DND-41 (cell line): ENCODE data around the gene PLA2G15.
A peak's percentile ranks its signal among the peaks of the same experiment; 100 is the strongest.

Experiments
- ATAC-seq: fragments of 200-7000 bp; cut with Tn5 transposase; 3 replicates; pipeline ENCODE4 v1.9.1; 2021; ENCODE audit warnings: low read depth; ENCODE audit not compliant: insufficient read depth
- DNase-seq: peaks from one replicate; pipeline ENCODE4 v3.0.0-alpha.2; 2020
- H2AFZ ChIP-seq: 2 replicates; pipeline ENCODE4 v1.6.0; 2012; ENCODE audit warnings: low read depth, low read length
- H3K27ac ChIP-seq: 2 replicates; pipeline ENCODE4 v1.5.1; 2012; ENCODE audit warnings: low read length, inconsistent platforms
- H3K27me3 ChIP-seq: fragments of 200-600 bp; sonication (generic); 2 replicates; pipeline ENCODE4 v1.6.0; 2012; ENCODE audit warnings: low read length, mild to moderate bottlenecking, inconsistent platforms; ENCODE audit not compliant: insufficient read depth, poor library complexity
- H3K36me3 ChIP-seq: 2 replicates; pipeline ENCODE4 v1.5.1; 2012; ENCODE audit warnings: low read length, inconsistent platforms; ENCODE audit not compliant: insufficient read depth
- H3K4me1 ChIP-seq: 2 replicates; pipeline ENCODE4 v1.5.1; 2012; ENCODE audit warnings: mild to moderate bottlenecking, low read length; ENCODE audit not compliant: insufficient read depth
- H3K4me2 ChIP-seq: 2 replicates; pipeline ENCODE4 v1.6.0; 2012; ENCODE audit warnings: mild to moderate bottlenecking, moderate library complexity, low read length, inconsistent platforms; ENCODE audit not compliant: insufficient read depth
- H3K4me3 ChIP-seq, 2 experiments: fragments of 200-600 bp in 1 of 2; shearing (Covaris generic) in 1 of 2; 2 replicates each; pipeline ENCODE4 v1.5.1; 2012 to 2016; ENCODE audit warnings: inconsistent platforms in 2 of 2, low read length in 2 of 2, mild to moderate bottlenecking in 2 of 2, low read depth in 1 of 2, moderate library complexity in 1 of 2
- H3K79me2 ChIP-seq: 2 replicates; pipeline ENCODE4 v1.6.0; 2012; ENCODE audit warnings: low read length, inconsistent platforms; ENCODE audit not compliant: insufficient read depth
- H3K9ac ChIP-seq: 2 replicates; pipeline ENCODE4 v1.6.0; 2012; ENCODE audit warnings: low read depth, mild to moderate bottlenecking, inconsistent platforms, low read length, moderate library complexity
- H3K9me3 ChIP-seq: 2 replicates; pipeline ENCODE4 v1.5.1; 2012; ENCODE audit warnings: low read length, moderate library complexity, mild to moderate bottlenecking, inconsistent platforms; ENCODE audit not compliant: insufficient read depth, severe bottlenecking
- H4K20me1 ChIP-seq: 2 replicates; pipeline ENCODE4 v1.6.0; 2012; ENCODE audit warnings: low read length; ENCODE audit not compliant: insufficient read depth
- EZH2 ChIP-seq: IDR thresholded peaks from 3 replicates; pipeline ENCODE4 v1.6.1; 2012; ENCODE audit warnings: borderline replicate concordance, low read depth, mild to moderate bottlenecking, moderate library complexity, low read length, inconsistent platforms; ENCODE audit not compliant: severe bottlenecking
- TF ChIP-seq, protein P1 (sequence below): IDR thresholded peaks from 2 replicates; pipeline ENCODE4 v1.5.1; 2012; ENCODE audit warnings: borderline replicate concordance, low read length, moderate library complexity, mild to moderate bottlenecking; ENCODE audit not compliant: poor library complexity, severe bottlenecking; ENCODE audit errors: extremely low read depth

PLA2G15 gene

DNA sequence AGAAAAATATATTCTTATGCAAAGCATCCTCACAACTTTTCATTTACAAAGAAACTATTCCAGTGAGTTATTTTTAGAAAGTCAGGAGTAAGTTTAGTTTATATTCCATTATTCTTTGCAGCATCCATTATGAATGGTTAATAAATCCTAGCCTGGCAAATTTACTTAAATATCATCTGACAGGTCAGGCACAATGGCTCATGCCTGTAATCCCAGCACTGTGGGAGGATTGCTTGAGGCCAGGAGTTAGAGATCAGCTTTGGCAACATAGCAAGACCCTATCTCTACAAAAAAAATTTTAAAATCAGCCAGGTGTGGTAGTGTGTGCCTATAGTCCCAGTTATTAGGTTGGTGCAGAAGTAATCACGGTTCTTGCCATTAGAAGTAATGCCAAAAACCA, 22.1 kb upstream of the PLA2G15 start:
- no peak overlapping the region for H2AFZ ChIP-seq
- peaks cover 39% of the 10 kb centered on the region for H3K36me3 ChIP-seq
- no peaks in the 10 kb centered on the region for H3K27me3 ChIP-seq
- H3K4me1 ChIP-seq: no peaks in the 10 kb centered on the region
- H3K27ac ChIP-seq: no peak overlapping the region
- H3K9me3 ChIP-seq: no peaks in the 10 kb centered on the region
- H3K4me3 ChIP-seq: no peak overlapping the region
- TF ChIP-seq EZH2: no peak
- TF ChIP-seq, protein P1, sequence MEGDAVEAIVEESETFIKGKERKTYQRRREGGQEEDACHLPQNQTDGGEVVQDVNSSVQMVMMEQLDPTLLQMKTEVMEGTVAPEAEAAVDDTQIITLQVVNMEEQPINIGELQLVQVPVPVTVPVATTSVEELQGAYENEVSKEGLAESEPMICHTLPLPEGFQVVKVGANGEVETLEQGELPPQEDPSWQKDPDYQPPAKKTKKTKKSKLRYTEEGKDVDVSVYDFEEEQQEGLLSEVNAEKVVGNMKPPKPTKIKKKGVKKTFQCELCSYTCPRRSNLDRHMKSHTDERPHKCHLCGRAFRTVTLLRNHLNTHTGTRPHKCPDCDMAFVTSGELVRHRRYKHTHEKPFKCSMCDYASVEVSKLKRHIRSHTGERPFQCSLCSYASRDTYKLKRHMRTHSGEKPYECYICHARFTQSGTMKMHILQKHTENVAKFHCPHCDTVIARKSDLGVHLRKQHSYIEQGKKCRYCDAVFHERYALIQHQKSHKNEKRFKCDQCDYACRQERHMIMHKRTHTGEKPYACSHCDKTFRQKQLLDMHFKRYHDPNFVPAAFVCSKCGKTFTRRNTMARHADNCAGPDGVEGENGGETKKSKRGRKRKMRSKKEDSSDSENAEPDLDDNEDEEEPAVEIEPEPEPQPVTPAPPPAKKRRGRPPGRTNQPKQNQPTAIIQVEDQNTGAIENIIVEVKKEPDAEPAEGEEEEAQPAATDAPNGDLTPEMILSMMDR: no peak
- no peaks in the 10 kb centered on the region for H4K20me1 ChIP-seq
- H3K4me2 ChIP-seq: no peak overlapping the region
- ATAC-seq (no peak), DNase-seq (no peak)
- no peak overlapping the region for H3K9ac ChIP-seq
- H3K79me2 ChIP-seq: 0 out of 2 replicates have a peak, but pooled peaks cover 2% of the 10 kb centered on the region

DNA sequence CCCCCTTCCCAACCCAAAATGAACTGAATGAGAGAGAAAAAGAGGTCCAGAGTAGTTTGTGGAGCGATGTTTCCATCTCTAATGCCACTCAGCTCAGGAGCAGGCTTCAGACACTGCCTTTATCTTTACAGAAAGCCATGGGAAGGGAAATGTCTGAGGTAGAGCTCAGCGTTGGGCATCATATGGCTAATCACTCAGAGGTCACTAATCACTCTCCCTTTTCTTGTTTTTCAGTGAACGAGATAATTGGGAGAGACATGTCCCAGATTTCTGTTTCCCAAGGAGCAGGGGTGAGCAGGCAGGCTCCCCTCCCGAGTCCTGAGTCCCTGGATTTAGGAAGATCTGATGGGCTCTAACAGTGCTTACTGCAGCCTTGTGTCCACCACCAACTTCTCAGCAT, 19.1 kb upstream of the PLA2G15 start:
- H3K27me3 ChIP-seq: no peaks in the 10 kb centered on the region
- H3K36me3 ChIP-seq: peaks cover 58% of the 10 kb centered on the region
- no peaks in the 10 kb centered on the region for H3K9me3 ChIP-seq
- no peak overlapping the region for H3K27ac ChIP-seq
- ATAC-seq (no peak), DNase-seq (no peak)
- no peak for TF ChIP-seq EZH2
- TF ChIP-seq, protein P1: no peak
- peaks cover 12% of the 10 kb centered on the region for H4K20me1 ChIP-seq
- H2AFZ ChIP-seq: no peak overlapping the region
- no peaks in the 10 kb centered on the region for H3K79me2 ChIP-seq
- no peak overlapping the region for H3K4me2 ChIP-seq
- H3K4me3 ChIP-seq: no peak overlapping the region
- H3K4me1 ChIP-seq: no peaks in the 10 kb centered on the region
- no peak overlapping the region for H3K9ac ChIP-seq

DNA sequence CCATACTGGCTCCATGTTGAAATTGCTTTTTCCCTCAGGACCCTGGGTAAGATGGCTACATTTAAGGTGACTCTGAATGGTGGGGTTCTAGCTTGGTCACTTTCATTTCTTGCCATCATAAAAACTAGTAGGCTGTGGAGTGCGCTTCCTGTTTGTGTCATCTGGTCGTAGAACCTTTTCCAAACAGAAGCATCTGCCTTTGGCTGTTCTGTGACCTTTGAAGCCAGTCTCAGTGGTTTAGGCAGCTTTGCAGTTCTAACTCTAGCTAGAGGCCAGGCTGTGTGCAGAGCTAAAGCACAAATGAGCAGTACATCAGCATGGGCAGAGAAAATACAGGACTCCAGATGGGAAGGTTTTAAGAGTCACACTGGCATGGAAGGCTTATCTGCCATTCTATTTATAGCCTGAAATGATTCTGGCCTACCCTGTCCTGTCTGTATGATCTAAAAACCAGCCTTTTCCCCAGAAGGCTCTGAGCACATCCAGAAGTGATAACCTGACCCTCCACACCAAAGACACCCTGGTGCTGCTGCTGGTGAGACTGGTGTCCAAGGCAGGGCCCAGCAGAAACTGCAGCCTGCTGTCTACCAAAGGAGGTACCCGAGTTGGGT, 17.9 kb upstream of the PLA2G15 start:
- Histone ChIP-seq H3K79me2 (no peaks in the 10 kb centered on the region), H3K9ac (no peak overlapping the region), H2AFZ (no peak overlapping the region), H3K4me1 (no peaks in the 10 kb centered on the region), H3K4me2 (no peak overlapping the region), H3K27me3 (no peaks in the 10 kb centered on the region), H3K27ac (0 out of 2 replicates have a peak overlapping the region, but pooled peaks have one; percentile 9), H4K20me1 (peaks cover 12% of the 10 kb centered on the region), H3K36me3 (peaks cover 61% of the 10 kb centered on the region), H3K4me3 (no peak overlapping the region), H3K9me3 (no peaks in the 10 kb centered on the region)
- TF ChIP-seq EZH2: no peak
- TF ChIP-seq, protein P1: no peak
- no peak for ATAC-seq
- DNase-seq: no peak
